Smooth muscle cell (in vitro differentiated cells): ENCODE data around the gene TAF1B. TPM values are rescaled to one million over a fixed set of nuclear protein-coding genes. Genes with fewer than 3 reads are reported as not detected.

Experiments
- DNase-seq: peaks from one replicate; lab custom pipeline; 2025; ENCODE audit not compliant: unreplicated experiment; lab: John Stamatoyannopoulos, UW
- H2AFZ ChIP-seq: fragments of 200-600 bp; sonication (generic); 2 replicates; pipeline ENCODE4 v1.6.0; 2016; ENCODE audit warnings: antibody characterized with exemption, low read depth, mild to moderate bottlenecking
- H3F3A ChIP-seq: fragments of 200-600 bp; sonication (generic); 2 replicates; pipeline ENCODE4 v1.6.0; 2017; ENCODE audit warnings: antibody characterized with exemption, low read depth
- H3K27ac ChIP-seq: fragments of 200-600 bp; sonication (generic); 2 replicates; pipeline ENCODE4 v1.5.1; 2016; ENCODE audit warnings: low read depth, mild to moderate bottlenecking
- H3K27me3 ChIP-seq: fragments of 200-600 bp; sonication (generic); 2 replicates; pipeline ENCODE4 v1.6.1; 2016; ENCODE audit warnings: low read depth, mild to moderate bottlenecking
- H3K36me3 ChIP-seq: fragments of 200-600 bp; sonication (generic); 2 replicates; pipeline ENCODE4 v1.5.1; 2016; ENCODE audit warnings: low read depth
- H3K4me1 ChIP-seq: fragments of 200-600 bp; sonication (generic); 2 replicates; pipeline ENCODE4 v1.5.1; 2016; ENCODE audit warnings: low read depth
- H3K4me2 ChIP-seq: fragments of 200-600 bp; sonication (generic); 2 replicates; pipeline ENCODE4 v1.6.0; 2016; ENCODE audit warnings: mild to moderate bottlenecking
- H3K4me3 ChIP-seq: fragments of 200-600 bp; sonication (generic); 2 replicates; pipeline ENCODE4 v1.5.1; 2016; ENCODE audit warnings: mild to moderate bottlenecking
- H3K79me2 ChIP-seq: fragments of 200-600 bp; sonication (generic); 2 replicates; pipeline ENCODE4 v1.6.0; 2016; ENCODE audit warnings: low read depth, mild to moderate bottlenecking
- H3K9ac ChIP-seq: fragments of 200-600 bp; sonication (generic); 2 replicates; pipeline ENCODE4 v1.6.0; 2016; ENCODE audit warnings: low read depth
- H3K9me3 ChIP-seq: fragments of 200-600 bp; sonication (generic); replicated peaks from 2 replicates; pipeline ENCODE4 v1.5.1; 2016; ENCODE audit warnings: low read depth
- H4K20me1 ChIP-seq: fragments of 200-600 bp; sonication (generic); 2 replicates; pipeline ENCODE4 v1.6.0; 2016; ENCODE audit warnings: low read depth
- WGBS: methylation state at CpG from one replicate; pipeline ENCODE4 v1.1.7; 2016; ENCODE audit warnings: low lambda C conversion rate; 5-methylcytosine and 5-hydroxymethylcytosine counted together
- polyA plus RNA-seq: library from polyadenylated mRNA; unstranded; fragments of >200 nt; fragmentation: Nextera tagmentation; extraction: Ambion mirVana; gene quantifications from 2 replicates; pipeline ENCODE4 v1.2.1, GENCODE V29; 2016
- total RNA-seq: library from RNA; depleted of rRNA; stranded (reverse); fragments of >200 nt; gene quantifications from 2 replicates; pipeline ENCODE4 v1.2.3, GENCODE V29; 2014
- TF ChIP-seq, protein P1 (sequence below): fragments of 200-600 bp; sonication (generic); IDR thresholded peaks from 2 replicates; pipeline ENCODE4 v1.5.1; 2017; ENCODE audit warnings: borderline replicate concordance, mild to moderate bottlenecking, antibody characterized with exemption; ENCODE audit not compliant: insufficient read depth, poor library complexity, severe bottlenecking

The TAF1B gene
- total and polyA plus RNA-seq, 2 experiments from 2014 or later = 4.5 to 11.2 TPM

DNA sequence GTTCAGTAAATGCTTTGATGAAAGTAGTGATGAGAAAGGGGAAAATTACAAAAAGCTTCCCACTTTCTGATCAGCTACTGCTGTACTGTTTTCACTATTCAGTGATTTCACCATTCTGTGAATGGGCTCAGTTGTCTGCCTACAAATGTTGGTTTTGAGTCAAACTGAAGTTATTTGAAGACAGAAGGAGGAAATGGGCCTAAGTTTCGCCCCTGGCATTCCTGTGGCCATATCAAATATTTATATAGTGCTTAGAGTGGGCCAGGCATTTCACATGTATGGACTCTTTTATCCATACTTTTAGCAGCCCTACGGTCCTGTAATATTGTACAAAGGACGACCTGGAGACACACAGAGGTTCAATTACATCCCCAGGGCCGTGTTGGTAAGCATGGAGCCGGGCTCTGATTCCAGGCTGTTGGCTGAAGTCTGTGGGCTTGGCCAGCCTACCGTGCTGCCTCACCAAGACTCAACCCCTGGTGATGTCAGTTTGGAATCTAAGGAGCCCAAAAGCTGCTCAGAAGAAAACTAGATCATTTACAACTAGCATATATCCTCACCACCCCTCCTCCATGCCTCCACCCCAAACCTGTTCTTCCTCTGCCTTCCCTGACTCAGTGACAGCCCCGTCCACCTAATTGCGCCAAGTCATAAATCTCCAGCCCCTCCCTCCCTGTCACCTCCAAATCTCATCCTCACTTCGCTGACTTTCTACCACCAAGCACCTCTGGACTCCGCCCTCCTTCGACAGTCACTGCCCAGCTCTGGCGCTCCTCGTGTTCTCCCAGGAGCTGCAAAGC lies 98.1 kb downstream of the TAF1B start:
- Histone ChIP-seq H3K9ac (peak overlapping the region; percentile 53), H3K79me2 (no peaks in the 10 kb centered on the region), H3K36me3 (no peaks in the 10 kb centered on the region), H4K20me1 (no peaks in the 10 kb centered on the region), H3K27me3 (no peaks in the 10 kb centered on the region), H3K4me3 (no peak overlapping the region), H3F3A (no peaks in the 10 kb centered on the region), H3K4me1 (peaks cover 9% of the 10 kb centered on the region), H3K4me2 (peak overlapping the region; percentile 58), H3K27ac (peak overlapping the region; percentile 87), H2AFZ (peak overlapping the region; percentile 51), H3K9me3 (no peaks in the 10 kb centered on the region)
- WGBS = 55% methylated on average over 13 of the region's 13 CpGs
- DNase-seq = no peak
- TF ChIP-seq, protein P1, sequence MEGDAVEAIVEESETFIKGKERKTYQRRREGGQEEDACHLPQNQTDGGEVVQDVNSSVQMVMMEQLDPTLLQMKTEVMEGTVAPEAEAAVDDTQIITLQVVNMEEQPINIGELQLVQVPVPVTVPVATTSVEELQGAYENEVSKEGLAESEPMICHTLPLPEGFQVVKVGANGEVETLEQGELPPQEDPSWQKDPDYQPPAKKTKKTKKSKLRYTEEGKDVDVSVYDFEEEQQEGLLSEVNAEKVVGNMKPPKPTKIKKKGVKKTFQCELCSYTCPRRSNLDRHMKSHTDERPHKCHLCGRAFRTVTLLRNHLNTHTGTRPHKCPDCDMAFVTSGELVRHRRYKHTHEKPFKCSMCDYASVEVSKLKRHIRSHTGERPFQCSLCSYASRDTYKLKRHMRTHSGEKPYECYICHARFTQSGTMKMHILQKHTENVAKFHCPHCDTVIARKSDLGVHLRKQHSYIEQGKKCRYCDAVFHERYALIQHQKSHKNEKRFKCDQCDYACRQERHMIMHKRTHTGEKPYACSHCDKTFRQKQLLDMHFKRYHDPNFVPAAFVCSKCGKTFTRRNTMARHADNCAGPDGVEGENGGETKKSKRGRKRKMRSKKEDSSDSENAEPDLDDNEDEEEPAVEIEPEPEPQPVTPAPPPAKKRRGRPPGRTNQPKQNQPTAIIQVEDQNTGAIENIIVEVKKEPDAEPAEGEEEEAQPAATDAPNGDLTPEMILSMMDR = no peak

DNA sequence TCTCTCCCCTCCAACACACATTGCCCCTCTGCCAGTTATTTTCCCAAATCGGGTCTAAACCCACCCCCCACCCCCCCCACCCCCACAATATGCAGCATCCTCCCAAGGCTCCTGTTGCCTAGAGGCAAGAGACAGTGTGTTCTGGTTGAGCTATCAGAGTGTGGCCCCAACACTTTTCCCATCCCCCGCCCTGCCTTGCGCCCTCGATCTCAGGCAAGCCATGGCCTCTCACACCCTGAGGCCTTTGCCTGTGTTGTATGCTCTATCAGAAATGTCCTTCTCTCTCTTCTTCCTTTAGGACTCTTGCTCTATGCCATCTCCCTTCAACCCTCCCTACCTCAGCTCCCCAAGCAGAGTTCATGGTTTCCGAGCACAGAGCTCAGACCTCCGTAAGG lies 98.7 kb downstream of the TAF1B start:
- no peaks in the 10 kb centered on the region for H3F3A ChIP-seq
- H3K4me2 ChIP-seq = no peak overlapping the region
- WGBS = 69% methylated on average over 6 of the region's 6 CpGs
- DNase-seq = no peak
- H2AFZ ChIP-seq = no peak overlapping the region
- H3K27me3 ChIP-seq = no peaks in the 10 kb centered on the region
- H3K27ac ChIP-seq = no peak overlapping the region
- no peaks in the 10 kb centered on the region for H3K9me3 ChIP-seq
- H3K4me1 ChIP-seq = peaks cover 9% of the 10 kb centered on the region
- H3K36me3 ChIP-seq = no peaks in the 10 kb centered on the region
- H3K4me3 ChIP-seq = no peak overlapping the region
- no peaks in the 10 kb centered on the region for H3K79me2 ChIP-seq
- no peaks in the 10 kb centered on the region for H4K20me1 ChIP-seq
- H3K9ac ChIP-seq = no peak overlapping the region
- TF ChIP-seq, protein P1 = no peak

DNA sequence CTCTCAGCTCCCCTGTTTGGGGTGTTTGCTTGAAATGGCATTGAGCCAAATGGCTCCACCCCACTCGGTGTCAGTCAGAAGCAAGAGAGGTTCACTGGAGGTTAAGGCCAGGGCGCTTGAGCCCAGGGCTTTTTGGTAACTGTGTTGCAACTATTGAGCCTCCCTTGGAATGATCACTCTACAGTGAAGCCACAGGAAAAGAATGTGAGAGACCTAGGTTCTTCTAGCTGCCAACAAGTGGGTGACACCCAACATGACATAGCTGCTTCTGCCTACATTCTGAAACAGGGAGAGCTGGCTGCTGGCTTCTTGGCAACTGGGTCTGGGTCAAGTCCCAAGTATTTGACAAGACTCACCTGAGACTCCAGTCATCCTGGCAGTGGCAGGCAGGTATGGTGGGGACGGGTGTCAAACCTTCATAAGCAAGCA lies 101.1 kb downstream of the TAF1B start:
- H4K20me1 ChIP-seq = no peaks in the 10 kb centered on the region
- peaks cover 9% of the 10 kb centered on the region for H3K4me1 ChIP-seq
- H2AFZ ChIP-seq = no peak overlapping the region
- H3F3A ChIP-seq = no peaks in the 10 kb centered on the region
- H3K36me3 ChIP-seq = no peaks in the 10 kb centered on the region
- H3K27me3 ChIP-seq = no peaks in the 10 kb centered on the region
- H3K9me3 ChIP-seq = no peaks in the 10 kb centered on the region
- H3K9ac ChIP-seq = no peak overlapping the region
- TF ChIP-seq, protein P1 = no peak
- WGBS = 89% methylated on average over 3 of the region's 3 CpGs
- DNase-seq = no peak
- H3K4me3 ChIP-seq = no peak overlapping the region
- no peaks in the 10 kb centered on the region for H3K79me2 ChIP-seq
- no peak overlapping the region for H3K27ac ChIP-seq
- no peak overlapping the region for H3K4me2 ChIP-seq

DNA sequence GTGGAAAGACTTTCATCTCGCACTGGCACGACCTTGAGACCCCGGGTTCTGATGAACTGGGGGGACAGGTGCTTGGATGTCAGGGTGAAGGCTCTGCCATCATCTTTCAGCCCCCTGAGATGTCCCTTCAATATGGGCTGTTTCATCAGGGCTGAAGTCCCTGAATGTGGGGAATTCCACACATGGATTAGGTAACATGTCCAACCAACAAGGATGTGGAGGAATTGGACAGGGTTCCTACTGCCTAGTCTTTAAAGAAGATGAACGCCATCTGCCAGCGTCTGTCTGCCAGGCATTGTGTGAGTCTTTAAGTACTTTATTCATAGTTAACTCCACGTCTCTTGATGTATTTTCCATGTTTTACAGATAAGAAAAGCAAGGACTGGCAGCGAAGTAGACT lies 102.3 kb downstream of the TAF1B start:
- no peaks in the 10 kb centered on the region for H3K27me3 ChIP-seq
- no peak overlapping the region for H2AFZ ChIP-seq
- H3K79me2 ChIP-seq = no peaks in the 10 kb centered on the region
- H3K36me3 ChIP-seq = no peaks in the 10 kb centered on the region
- no peaks in the 10 kb centered on the region for H3K9me3 ChIP-seq
- H3K4me3 ChIP-seq = no peak overlapping the region
- no peaks in the 10 kb centered on the region for H3F3A ChIP-seq
- no peak overlapping the region for H3K27ac ChIP-seq
- TF ChIP-seq, protein P1 = no peak
- H3K4me2 ChIP-seq = no peak overlapping the region
- H3K9ac ChIP-seq = no peak overlapping the region
- DNase-seq = no peak
- H3K4me1 ChIP-seq = peaks cover 5% of the 10 kb centered on the region
- 81% methylated on average over 7 of the region's 7 CpGs for WGBS
- H4K20me1 ChIP-seq = no peaks in the 10 kb centered on the region
